B cell (primary cell): ENCODE measurements around the gene STYK1. TPM values are rescaled to one million over a fixed set of nuclear protein-coding genes. Genes with fewer than 3 reads are reported as not detected.
A peak's percentile ranks its signal among the peaks of the same experiment; 100 is the strongest.

Experiments
- ATAC-seq: fragments of 200-7000 bp; cut with Tn5 transposase; one replicate; pipeline ENCODE4 v1.10.0; 2021; ENCODE audit warnings: low read depth, mild to moderate bottlenecking, moderate number of reproducible peaks, moderate library complexity
- CTCF ChIA-PET: fragments of 350-600 bp; sonication (Branson Sonifier 250); formaldehyde crosslinking; loops from one replicate; lab custom pipeline; 2021; ENCODE audit warnings: antibody characterized with exemption, inconsistent platforms; lab: Charles Lee
- POLR2A ChIA-PET: fragments of 350-600 bp; sonication (Branson Sonifier 250); formaldehyde crosslinking; loops from one replicate; lab custom pipeline; 2021; ENCODE audit warnings: antibody characterized with exemption; lab: Charles Lee
- DNase-seq: peaks from one replicate; pipeline ENCODE4 v3.0.0; 2013
- H2AFZ ChIP-seq: 2 replicates; pipeline ENCODE4 v1.6.1; 2012; ENCODE audit warnings: mild to moderate bottlenecking, low read depth, low read length; ENCODE audit not compliant: insufficient read depth, poor library complexity, severe bottlenecking
- H3K27ac ChIP-seq, 2 donors: 1 replicate in 1 of 2; 2 replicates in 1 of 2; pipeline ENCODE4 v1.5.1; 2012 to 2013; ENCODE audit warnings: low read length in 2 of 2, mild to moderate bottlenecking in 2 of 2, moderate library complexity in 1 of 2
- H3K27me3 ChIP-seq, 4 experiments: fragments of 200-600 bp in 1 of 4; sonication (generic) in 1 of 4; replicated peaks in 1 of 4; 1 replicate in 2 of 4; 2 replicates in 2 of 4; pipeline versions ENCODE4 v1.6.1 to v1.7.0; 2013 to 2016; ENCODE audit warnings: low read length in 3 of 4, mild to moderate bottlenecking in 2 of 4, mixed read lengths in 1 of 4, moderate library complexity in 1 of 4; ENCODE audit not compliant: insufficient read depth in 4 of 4, control insufficient read depth in 3 of 4; ENCODE audit errors: control extremely low read depth in 1 of 4
- H3K36me3 ChIP-seq, 2 experiments: replicated peaks in 1 of 2; 1 replicate in 1 of 2; 2 replicates in 1 of 2; pipeline versions ENCODE4 v1.6.1 to v1.7.1; 2013; ENCODE audit warnings: low read length in 1 of 2; ENCODE audit not compliant: insufficient read depth in 2 of 2, control insufficient read depth in 1 of 2; ENCODE audit errors: control extremely low read depth in 1 of 2, extremely low read depth in 1 of 2
- H3K4me1 ChIP-seq, 2 donors: fragments of 200-600 bp in 1 of 2; sonication (generic) in 1 of 2; 1 replicate in 1 of 2; 2 replicates in 1 of 2; pipeline versions ENCODE4 v1.5.1 to v1.6.1; 2013 to 2017; ENCODE audit warnings: low read length in 2 of 2; ENCODE audit not compliant: control insufficient read depth in 2 of 2, insufficient read depth in 2 of 2
- H3K4me2 ChIP-seq: replicated peaks from 2 replicates; pipeline ENCODE3; 2012; ENCODE audit warnings: mild to moderate bottlenecking, low read depth, low read length; ENCODE audit not compliant: poor library complexity, severe bottlenecking
- H3K4me3 ChIP-seq, 5 experiments: fragments of 200-600 bp in 1 of 5; sonication (generic) in 1 of 5; 1 replicate in 3 of 5; 2 replicates in 2 of 5; pipeline versions ENCODE4 v1.5.1 to v1.7.0; 2011 to 2016; ENCODE audit warnings: low read length in 4 of 5, mild to moderate bottlenecking in 4 of 5, low read depth in 2 of 5, control low read depth in 1 of 5, moderate library complexity in 1 of 5; ENCODE audit not compliant: insufficient read depth in 1 of 5; ENCODE audit errors: control extremely low read depth in 1 of 5, extremely low read depth in 1 of 5
- H3K79me2 ChIP-seq: fragments of 200-600 bp; sonication (generic); one replicate; pipeline ENCODE4 v1.6.0; 2016; ENCODE audit warnings: low read length; ENCODE audit not compliant: control insufficient read depth, insufficient read depth
- H3K9ac ChIP-seq: fragments of 200-600 bp; sonication (generic); 2 replicates; pipeline ENCODE4 v1.6.1; 2017; ENCODE audit warnings: mild to moderate bottlenecking, low read length, moderate library complexity
- H3K9me3 ChIP-seq, 3 donors: one replicate each; pipeline versions ENCODE4 v1.6.1 to v1.7.1; 2013; ENCODE audit warnings: low read length in 2 of 3; ENCODE audit not compliant: control insufficient read depth in 2 of 3, insufficient read depth in 1 of 3; ENCODE audit errors: control extremely low read depth in 1 of 3
- H4K20me1 ChIP-seq: 2 replicates; pipeline ENCODE4 v1.6.0; 2012; ENCODE audit warnings: mild to moderate bottlenecking, low read length; ENCODE audit not compliant: insufficient read depth, control insufficient read depth, poor library complexity, severe bottlenecking
- H3K27ac Mint-ChIP-seq: one replicate; pipeline ENCODE4 v1.8.0; 2021; ENCODE audit warnings: mixed read lengths
- H3K27me3 Mint-ChIP-seq: one replicate; pipeline ENCODE4 v1.8.0; 2021; ENCODE audit warnings: mixed read lengths
- H3K4me1 Mint-ChIP-seq: one replicate; pipeline ENCODE4 v1.8.0; 2021; ENCODE audit warnings: mixed read lengths
- H3K4me3 Mint-ChIP-seq: one replicate; pipeline ENCODE4 v1.8.0; 2021; ENCODE audit warnings: mixed read lengths
- H3K9me3 Mint-ChIP-seq: one replicate; pipeline ENCODE4 v1.8.0; 2022; ENCODE audit warnings: mixed read lengths; ENCODE audit not compliant: insufficient read depth
- EZH2 ChIP-seq: IDR thresholded peaks from 2 replicates; pipeline ENCODE4 v1.6.1; 2012; ENCODE audit warnings: borderline replicate concordance, low read depth, mild to moderate bottlenecking, moderate library complexity, low read length; ENCODE audit not compliant: insufficient read depth, poor library complexity, severe bottlenecking
- WGBS: methylation state at CpG from one replicate; pipeline ENCODE4 v1.1.5; 2013; ENCODE audit warnings: missing lambda C conversion rate; ENCODE audit not compliant: insufficient coverage; 5-methylcytosine and 5-hydroxymethylcytosine counted together
- intact Hi-C: fragments of 100-400 bp; cut with micrococcal nuclease; formaldehyde crosslinking; loops from one replicate; pipeline ENCODE4 v1.10.0; 2022
- polyA plus RNA-seq: library from polyadenylated mRNA; depleted of rRNA; stranded (reverse); fragments of >200 nt; gene quantifications from 2 replicates; pipeline ENCODE4 v1.2.3, GENCODE V29; 2012
- total RNA-seq, 2 donors: library from RNA; stranded (reverse); fragments of 120-200 nt in 1 of 2; gene quantifications; 1 replicate in 1 of 2; 2 replicates in 1 of 2; pipeline versions ENCODE4 v1.2.3 to v1.2.4, GENCODE V29; 2013 to 2022
- TF ChIP-seq, protein P1 (sequence below): fragments of 200-600 bp; IDR thresholded peaks from one replicate; pipeline ENCODE4 v1.8.0; 2022; ENCODE audit warnings: antibody characterized with exemption, mild to moderate bottlenecking

The STYK1 gene
- total and polyA plus RNA-seq, 2 donors (not counting 1 experiment from before 2014, with no cell fraction given), result not detected

DNA sequence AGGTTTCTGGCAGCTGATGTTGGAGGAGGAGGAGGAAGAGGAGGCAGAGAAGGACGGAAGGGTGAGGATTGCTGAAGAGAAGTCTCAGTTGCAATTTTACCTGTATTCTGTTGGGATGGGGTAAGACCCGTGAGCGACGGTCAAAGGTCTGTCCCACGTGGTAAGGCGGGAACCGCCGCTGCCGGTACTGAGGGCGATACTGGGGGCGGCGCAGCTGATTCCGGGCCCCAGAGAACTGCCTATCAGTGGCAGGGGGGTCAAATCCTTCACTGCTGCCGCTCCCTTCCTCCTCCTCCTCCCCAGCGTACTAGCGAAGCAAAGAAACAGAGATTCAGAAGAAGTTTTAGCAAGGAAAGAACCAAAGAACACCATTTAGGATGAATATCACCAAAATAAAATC, 36.0 kb upstream of the STYK1 start:
- Histone ChIP-seq H3K27me3 (no peaks in the 10 kb centered on the region), H3K36me3 (peaks cover 28 to 30% of the 10 kb centered on the region in 2 experiments), H3K79me2 (no peaks in the 10 kb centered on the region), H3K4me3 (no peak overlapping the region), H3K9ac (no peak overlapping the region), H2AFZ (no peak overlapping the region), H3K9me3 (no peaks in the 10 kb centered on the region), H3K4me2 (no peak overlapping the region), H3K27ac (peak overlapping the region; percentile 19 to 63), H4K20me1 (no peaks in the 10 kb centered on the region), H3K4me1 (peaks cover 11 to 16% of the 10 kb centered on the region in 2 donors)
- CTCF ChIA-PET, result no interaction called here
- Mint-ChIP-seq H3K27me3 (no peaks in the 10 kb centered on the region), H3K4me3 (no peak overlapping the region), H3K4me1 (peaks cover 15% of the 10 kb centered on the region), H3K27ac (no peak overlapping the region), H3K9me3 (no peaks in the 10 kb centered on the region)
- DNase-seq (no peak), ATAC-seq (no peak)
- intact Hi-C loops, result loop anchor here (1.0 kb wide), 1 partner anchor 11 kb away; no protein-coding TSS in a partner anchor
- POLR2A ChIA-PET, result no interaction called here
- TF ChIP-seq, protein P1, sequence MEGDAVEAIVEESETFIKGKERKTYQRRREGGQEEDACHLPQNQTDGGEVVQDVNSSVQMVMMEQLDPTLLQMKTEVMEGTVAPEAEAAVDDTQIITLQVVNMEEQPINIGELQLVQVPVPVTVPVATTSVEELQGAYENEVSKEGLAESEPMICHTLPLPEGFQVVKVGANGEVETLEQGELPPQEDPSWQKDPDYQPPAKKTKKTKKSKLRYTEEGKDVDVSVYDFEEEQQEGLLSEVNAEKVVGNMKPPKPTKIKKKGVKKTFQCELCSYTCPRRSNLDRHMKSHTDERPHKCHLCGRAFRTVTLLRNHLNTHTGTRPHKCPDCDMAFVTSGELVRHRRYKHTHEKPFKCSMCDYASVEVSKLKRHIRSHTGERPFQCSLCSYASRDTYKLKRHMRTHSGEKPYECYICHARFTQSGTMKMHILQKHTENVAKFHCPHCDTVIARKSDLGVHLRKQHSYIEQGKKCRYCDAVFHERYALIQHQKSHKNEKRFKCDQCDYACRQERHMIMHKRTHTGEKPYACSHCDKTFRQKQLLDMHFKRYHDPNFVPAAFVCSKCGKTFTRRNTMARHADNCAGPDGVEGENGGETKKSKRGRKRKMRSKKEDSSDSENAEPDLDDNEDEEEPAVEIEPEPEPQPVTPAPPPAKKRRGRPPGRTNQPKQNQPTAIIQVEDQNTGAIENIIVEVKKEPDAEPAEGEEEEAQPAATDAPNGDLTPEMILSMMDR, result no peak
- TF ChIP-seq EZH2, result no peak
- WGBS, result 96% methylated on average over 4 of the region's 16 CpGs

DNA sequence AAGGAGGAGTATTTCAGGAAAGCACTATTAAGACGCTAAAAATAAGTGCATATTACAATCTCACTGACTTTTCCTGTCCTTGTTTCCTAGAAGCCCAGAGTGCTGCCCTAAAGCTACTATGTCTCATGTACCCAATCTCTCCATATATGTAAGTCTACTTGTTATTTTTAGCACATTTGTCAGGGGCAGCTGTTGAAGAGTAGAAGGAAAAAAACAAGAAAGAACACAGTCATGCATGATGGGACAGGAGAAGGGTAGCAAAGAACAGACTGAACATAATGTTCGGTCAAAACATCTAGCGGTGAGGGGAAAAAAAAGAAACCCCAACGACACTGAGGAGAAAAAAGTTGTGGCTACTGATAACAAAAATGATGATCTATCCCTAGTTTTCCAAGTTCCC, 35.0 kb upstream of the STYK1 start:
- POLR2A ChIA-PET, result no interaction called here
- Mint-ChIP-seq H3K27ac (peak overlapping the region; percentile 42), H3K27me3 (no peaks in the 10 kb centered on the region), H3K4me3 (peak overlapping the region; percentile 32), H3K4me1 (peaks cover 15% of the 10 kb centered on the region), H3K9me3 (no peaks in the 10 kb centered on the region)
- ATAC-seq (no peak), DNase-seq (no peak)
- intact Hi-C loops, result loop anchor here (1.0 kb wide), 1 partner anchor 12 kb away; no protein-coding TSS in a partner anchor
- H3K36me3 ChIP-seq, result peaks cover 27 to 31% of the 10 kb centered on the region in 2 experiments
- CTCF ChIA-PET, result interaction anchor here (0.9 kb wide), 1 partner anchor 15 kb away, joined by 3 read pairs; no protein-coding TSS in a partner anchor
- H3K9me3 ChIP-seq, result no peaks in the 10 kb centered on the region
- H3K79me2 ChIP-seq, result no peaks in the 10 kb centered on the region
- H2AFZ ChIP-seq, result no peak overlapping the region
- peak overlapping the region; percentile 17 for H3K9ac ChIP-seq
- no CpG with 5 or more reads among the region's 4 CpGs for WGBS
- H3K27ac ChIP-seq, result peak overlapping the region; percentile 19 to 63
- peak overlapping the region; percentile 49 for H3K4me2 ChIP-seq
- TF ChIP-seq EZH2, result no peak
- TF ChIP-seq, protein P1, result no peak
- H4K20me1 ChIP-seq, result no peaks in the 10 kb centered on the region
- H3K27me3 ChIP-seq, result no peaks in the 10 kb centered on the region
- H3K4me3 ChIP-seq, result no peak overlapping the region
- H3K4me1 ChIP-seq, result peaks cover 11 to 16% of the 10 kb centered on the region in 2 donors
